Medulla oblongata (tissue), 1 donor: ENCODE data around the gene FAP.

Experiments
- DNase-seq: peaks from one replicate; pipeline ENCODE4 v3.0.0-alpha.2; 2015; ENCODE audit errors: extremely low spot score

The FAP gene

GRCh38 chr2:162243294-162243693, at the start of gene FAP:
Gene FAP (minus strand): TSS chr2:162243445. CDS start chr2:162243327, 118 bp downstream.
- no peak for DNase-seq

GRCh38 chr2:162291748-162292147, 48.5 kb upstream of the FAP start:
- DNase-seq = no peak

GRCh38 chr2:162282765-162283425, 39.6 kb upstream of the FAP start:
- no peak for DNase-seq

- no peak for DNase-seq
Measured at GRCh38 chr2:162280654-162281053, 37.4 kb upstream of the FAP start.

- no peak for DNase-seq
Measured at GRCh38 chr2:162277381-162277780, 34.1 kb upstream of the FAP start.

GRCh38 chr2:162267996-162268395, 24.8 kb upstream of the FAP start:
- no peak for DNase-seq

GRCh38 chr2:162267496-162267895, 24.3 kb upstream of the FAP start:
- no peak for DNase-seq

- no peak for DNase-seq
Measured at GRCh38 chr2:162266460-162266760, 23.2 kb upstream of the FAP start.

GRCh38 chr2:162265666-162266459, 22.6 kb upstream of the FAP start:
- DNase-seq = no peak

GRCh38 chr2:162261032-162261945, 18.0 kb upstream of the FAP start:
- peak; percentile 36 for DNase-seq

- DNase-seq = no peak
Measured at GRCh38 chr2:162258686-162259085, 15.4 kb upstream of the FAP start.

GRCh38 chr2:162258169-162258568, 14.9 kb upstream of the FAP start:
- no peak for DNase-seq

GRCh38 chr2:162257425-162257824, 14.2 kb upstream of the FAP start:
- DNase-seq = no peak

- DNase-seq = no peak
Measured at GRCh38 chr2:162256591-162256991, 13.3 kb upstream of the FAP start.

- DNase-seq = no peak
Measured at GRCh38 chr2:162254236-162254871, 11.1 kb upstream of the FAP start.

GRCh38 chr2:162253435-162253834, 10.2 kb upstream of the FAP start:
- no peak for DNase-seq

- DNase-seq = no peak
Measured at GRCh38 chr2:162252153-162252552, 8.9 kb upstream of the FAP start.

GRCh38 chr2:162245781-162246180, 2.5 kb upstream of the FAP start:
- DNase-seq = no peak

- no peak for DNase-seq
Measured at GRCh38 chr2:162245061-162245460, 1.8 kb upstream of the FAP start.

- DNase-seq = no peak
Measured at GRCh38 chr2:162244541-162245031, 1.3 kb upstream of the FAP start.

GRCh38 chr2:162243715-162244114, 470 bp upstream of the FAP start:
- DNase-seq = no peak
